Muscle layer of colon (tissue), 2 donors: ENCODE results near the gene MDM2.

ENCODE experiments used
- H3K27ac ChIP-seq: one replicate; pipeline ENCODE4 v1.7.0; 2013; ENCODE audit warnings: low read depth, mild to moderate bottlenecking, low read length, moderate library complexity
- H3K27me3 ChIP-seq, 2 donors: one replicate each; pipeline ENCODE4 v1.7.0; 2013; ENCODE audit warnings: low read length in 2 of 2, mild to moderate bottlenecking in 2 of 2; ENCODE audit not compliant: insufficient read depth in 2 of 2, control insufficient read depth in 1 of 2
- H3K36me3 ChIP-seq: one replicate; pipeline ENCODE4 v1.7.0; 2013; ENCODE audit warnings: mild to moderate bottlenecking, low read length; ENCODE audit not compliant: insufficient read depth
- H3K4me1 ChIP-seq: one replicate; pipeline ENCODE4 v1.7.0; 2013; ENCODE audit warnings: mild to moderate bottlenecking, low read length; ENCODE audit not compliant: insufficient read depth
- H3K4me3 ChIP-seq, 2 donors: one replicate each; pipeline ENCODE4 v1.7.0; 2013; ENCODE audit warnings: low read length in 2 of 2, low read depth in 1 of 2, mild to moderate bottlenecking in 1 of 2, moderate library complexity in 1 of 2
- H3K9ac ChIP-seq: one replicate; pipeline ENCODE4 v1.7.0; 2013; ENCODE audit warnings: low read length
- H3K9me3 ChIP-seq: one replicate; pipeline ENCODE4 v1.7.0; 2013; ENCODE audit warnings: mild to moderate bottlenecking, low read length
- donor health status: abdominal sarcoma.
- donor health status: Adenocarcinoma of cecum.

MDM2 gene

GRCh38 chr12:68891141-68891540, 83.2 kb downstream of the MDM2 start:
- Histone ChIP-seq H3K9ac (no peak overlapping the region), H3K4me1 (no peaks in the 10 kb centered on the region), H3K9me3 (no peaks in the 10 kb centered on the region), H3K27ac (no peak overlapping the region), H3K27me3 (no peaks in the 10 kb centered on the region), H3K36me3 (no peaks in the 10 kb centered on the region), H3K4me3 (no peak overlapping the region)

GRCh38 chr12:68893201-68893600, 85.2 kb downstream of the MDM2 start:
- no peaks in the 10 kb centered on the region for H3K36me3 ChIP-seq
- H3K27ac ChIP-seq = no peak overlapping the region
- H3K4me3 ChIP-seq = no peak overlapping the region
- no peaks in the 10 kb centered on the region for H3K9me3 ChIP-seq
- H3K4me1 ChIP-seq = no peaks in the 10 kb centered on the region
- H3K27me3 ChIP-seq = no peaks in the 10 kb centered on the region
- no peak overlapping the region for H3K9ac ChIP-seq

DNA sequence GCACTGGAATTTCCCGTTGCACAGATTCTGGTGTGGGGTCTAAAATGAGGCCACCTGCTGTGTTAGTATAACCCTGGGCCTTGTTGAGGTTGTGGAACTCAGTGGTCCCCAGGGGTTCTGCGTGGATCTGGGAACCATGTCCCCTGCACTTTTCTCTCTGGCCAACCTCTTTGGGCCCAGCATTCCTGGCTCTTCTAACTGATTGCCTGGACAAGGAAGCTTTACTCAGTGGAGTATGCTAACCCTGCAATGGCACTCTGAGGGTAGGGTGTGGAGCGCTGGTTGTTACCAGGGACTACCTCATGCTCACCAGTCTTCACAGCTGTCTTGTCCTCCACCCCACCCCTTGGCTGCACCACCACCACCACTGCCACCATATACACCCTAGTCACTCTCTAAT, 85.8 kb downstream of the MDM2 start:
- Histone ChIP-seq H3K27ac (no peak overlapping the region), H3K9me3 (no peaks in the 10 kb centered on the region), H3K4me3 (no peak overlapping the region), H3K36me3 (no peaks in the 10 kb centered on the region), H3K27me3 (no peaks in the 10 kb centered on the region), H3K4me1 (no peaks in the 10 kb centered on the region), H3K9ac (no peak overlapping the region)

- no peaks in the 10 kb centered on the region for H3K36me3 ChIP-seq
- no peaks in the 10 kb centered on the region for H3K27me3 ChIP-seq
- no peaks in the 10 kb centered on the region for H3K4me1 ChIP-seq
- no peak overlapping the region for H3K27ac ChIP-seq
- no peaks in the 10 kb centered on the region for H3K9me3 ChIP-seq
- H3K4me3 ChIP-seq = no peak overlapping the region
- no peak overlapping the region for H3K9ac ChIP-seq
Observed at GRCh38 chr12:68894276-68894855, 86.4 kb downstream of the MDM2 start.

GRCh38 chr12:68896881-68897540, 89.0 kb downstream of the MDM2 start:
- Histone ChIP-seq H3K9me3 (no peaks in the 10 kb centered on the region), H3K36me3 (no peaks in the 10 kb centered on the region), H3K27ac (no peak overlapping the region), H3K27me3 (no peaks in the 10 kb centered on the region), H3K4me1 (no peaks in the 10 kb centered on the region), H3K4me3 (no peak overlapping the region), H3K9ac (no peak overlapping the region)

DNA sequence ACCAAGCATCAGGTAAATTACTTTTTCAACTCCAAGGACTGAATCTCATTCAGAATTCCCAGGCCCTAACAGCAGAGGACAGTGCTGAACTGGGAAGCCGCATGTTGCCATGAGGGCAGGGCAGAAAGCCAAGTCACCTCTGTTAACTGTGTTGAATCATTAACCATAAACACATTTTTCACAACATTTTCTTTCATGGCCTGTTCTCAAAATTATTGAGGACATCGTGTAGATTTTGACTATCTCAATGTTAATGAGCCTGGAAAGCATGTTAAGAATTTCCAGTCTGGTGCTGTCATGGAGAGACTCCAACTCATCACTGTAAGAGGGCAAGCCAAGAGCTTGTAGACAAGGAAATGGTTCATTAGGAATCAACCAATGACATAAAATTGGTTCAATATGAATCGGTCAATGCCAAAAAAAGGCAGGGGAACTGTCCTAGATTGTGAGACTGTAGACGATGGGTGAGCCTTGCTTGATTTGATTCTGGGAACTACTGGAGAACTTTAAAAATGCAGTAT, 91.3 kb downstream of the MDM2 start:
- Histone ChIP-seq H3K27me3 (no peaks in the 10 kb centered on the region), H3K36me3 (no peaks in the 10 kb centered on the region), H3K27ac (no peak overlapping the region), H3K4me3 (no peak overlapping the region), H3K9me3 (no peaks in the 10 kb centered on the region), H3K4me1 (no peaks in the 10 kb centered on the region), H3K9ac (no peak overlapping the region)

DNA sequence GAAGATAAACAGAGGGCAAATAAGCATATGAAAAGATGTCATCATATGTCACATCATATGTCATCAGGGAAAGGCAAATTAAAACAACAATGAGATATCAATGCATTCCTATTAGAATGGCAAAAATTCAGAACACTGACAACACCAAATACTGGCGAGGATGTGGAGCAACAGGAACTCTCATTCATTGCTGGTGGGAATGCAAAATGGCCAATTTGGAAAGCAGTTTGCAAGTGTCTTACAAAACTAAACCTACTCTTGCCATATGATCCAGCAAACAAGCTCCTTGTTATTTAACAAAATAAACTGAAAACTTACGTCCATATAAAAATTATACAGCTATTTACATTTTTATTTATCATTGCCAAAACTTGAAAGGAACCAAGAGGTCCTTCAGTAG, 92.3 kb downstream of the MDM2 start:
- Histone ChIP-seq H3K4me1 (no peaks in the 10 kb centered on the region), H3K9ac (no peak overlapping the region), H3K27me3 (no peaks in the 10 kb centered on the region), H3K9me3 (no peaks in the 10 kb centered on the region), H3K36me3 (no peaks in the 10 kb centered on the region), H3K27ac (no peak overlapping the region), H3K4me3 (no peak overlapping the region)
